ENCODE results near the gene ENOX1.

The ENOX1 gene

GRCh38 chr13:43383498-43384165 is 403.1 kb downstream of the ENOX1 start:
- H3K27me3 ChIP-seq (ENCODE audit: low read depth, low read length) = no peaks in the 10 kb centered on the region
- H3K4me3 ChIP-seq (ENCODE audit: low read depth in 1 of 2, low read length in 2 of 2) = no peak overlapping the region
- no peaks in the 10 kb centered on the region for H3K36me3 ChIP-seq (ENCODE audit: control insufficient read depth in 1 of 2, insufficient read depth in 2 of 2, low read length in 2 of 2)
- H3K4me1 ChIP-seq (ENCODE audit: control insufficient read depth in 1 of 2, insufficient read depth in 2 of 2, low read length in 2 of 2) = peaks cover 0 to 5% of the 10 kb centered on the region in 2 donors
- no peaks in the 10 kb centered on the region for H3K9me3 ChIP-seq (ENCODE audit: control insufficient read depth in 1 of 2, low read length in 2 of 2)
- no peak overlapping the region for H3K27ac ChIP-seq (ENCODE audit: low read length)

GRCh38 chr13:43379738-43380137 is 407.0 kb downstream of the ENOX1 start:
- Histone ChIP-seq H3K27me3 (ENCODE audit: low read depth, low read length) (no peaks in the 10 kb centered on the region), H3K36me3 (ENCODE audit: control insufficient read depth in 1 of 2, insufficient read depth in 2 of 2, low read length in 2 of 2) (no peaks in the 10 kb centered on the region), H3K4me1 (ENCODE audit: control insufficient read depth in 1 of 2, insufficient read depth in 2 of 2, low read length in 2 of 2) (peaks cover 0 to 9% of the 10 kb centered on the region in 2 donors), H3K9me3 (ENCODE audit: control insufficient read depth in 1 of 2, low read length in 2 of 2) (no peaks in the 10 kb centered on the region), H3K27ac (ENCODE audit: low read length) (no peak overlapping the region), H3K4me3 (ENCODE audit: low read depth in 1 of 2, low read length in 2 of 2) (no peak overlapping the region)

DNA sequence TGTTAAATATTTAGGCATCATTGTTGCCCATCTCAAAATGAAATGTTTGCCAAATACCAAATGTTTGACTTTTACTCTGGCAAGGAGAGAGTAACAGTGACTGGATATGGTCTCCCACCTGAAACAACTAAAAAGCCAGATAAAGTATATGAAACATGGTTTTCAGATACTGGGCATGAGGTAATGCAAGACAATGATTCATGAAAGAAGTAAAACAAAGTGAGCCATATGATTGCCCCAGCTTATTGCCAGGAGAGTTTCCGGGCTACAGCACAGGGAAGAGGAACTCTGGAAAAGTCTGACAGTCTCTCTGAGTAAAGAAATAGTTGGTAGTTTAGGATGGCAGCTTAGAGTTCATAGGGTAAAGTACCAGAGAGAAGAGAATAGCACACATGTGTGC is 408.8 kb downstream of the ENOX1 start:
- H3K27ac ChIP-seq (ENCODE audit: low read length) = no peak overlapping the region
- H3K4me1 ChIP-seq (ENCODE audit: control insufficient read depth in 1 of 2, insufficient read depth in 2 of 2, low read length in 2 of 2) = peaks cover 0 to 16% of the 10 kb centered on the region in 2 donors
- H3K27me3 ChIP-seq (ENCODE audit: low read depth, low read length) = no peaks in the 10 kb centered on the region
- H3K4me3 ChIP-seq (ENCODE audit: low read depth in 1 of 2, low read length in 2 of 2) = no peak overlapping the region
- no peaks in the 10 kb centered on the region for H3K36me3 ChIP-seq (ENCODE audit: control insufficient read depth in 1 of 2, insufficient read depth in 2 of 2, low read length in 2 of 2)
- no peaks in the 10 kb centered on the region for H3K9me3 ChIP-seq (ENCODE audit: control insufficient read depth in 1 of 2, low read length in 2 of 2)

- H3K27ac ChIP-seq (ENCODE audit: low read length) = no peak overlapping the region
- H3K4me3 ChIP-seq (ENCODE audit: low read depth in 1 of 2, low read length in 2 of 2) = no peak overlapping the region
- no peaks in the 10 kb centered on the region for H3K9me3 ChIP-seq (ENCODE audit: control insufficient read depth in 1 of 2, low read length in 2 of 2)
- H3K4me1 ChIP-seq (ENCODE audit: control insufficient read depth in 1 of 2, insufficient read depth in 2 of 2, low read length in 2 of 2) = peaks cover 0 to 16% of the 10 kb centered on the region in 2 donors
- H3K27me3 ChIP-seq (ENCODE audit: low read depth, low read length) = no peaks in the 10 kb centered on the region
- H3K36me3 ChIP-seq (ENCODE audit: control insufficient read depth in 1 of 2, insufficient read depth in 2 of 2, low read length in 2 of 2) = no peaks in the 10 kb centered on the region
These were observed 409.6 kb downstream of the ENOX1 start for GRCh38 chr13:43377149-43377548.

- Histone ChIP-seq H3K9me3 (ENCODE audit: control insufficient read depth in 1 of 2, low read length in 2 of 2) (no peaks in the 10 kb centered on the region), H3K4me3 (ENCODE audit: low read depth in 1 of 2, low read length in 2 of 2) (no peak overlapping the region), H3K4me1 (ENCODE audit: control insufficient read depth in 1 of 2, insufficient read depth in 2 of 2, low read length in 2 of 2) (peaks cover 0 to 16% of the 10 kb centered on the region in 2 donors), H3K36me3 (ENCODE audit: control insufficient read depth in 1 of 2, insufficient read depth in 2 of 2, low read length in 2 of 2) (no peaks in the 10 kb centered on the region), H3K27me3 (ENCODE audit: low read depth, low read length) (no peaks in the 10 kb centered on the region), H3K27ac (ENCODE audit: low read length) (no peak overlapping the region)
These were observed 410.2 kb downstream of the ENOX1 start for GRCh38 chr13:43376596-43376995.

- no peaks in the 10 kb centered on the region for H3K36me3 ChIP-seq (ENCODE audit: control insufficient read depth in 1 of 2, insufficient read depth in 2 of 2, low read length in 2 of 2)
- H3K27me3 ChIP-seq (ENCODE audit: low read depth, low read length) = no peaks in the 10 kb centered on the region
- no peaks in the 10 kb centered on the region for H3K9me3 ChIP-seq (ENCODE audit: control insufficient read depth in 1 of 2, low read length in 2 of 2)
- H3K4me3 ChIP-seq (ENCODE audit: low read depth in 1 of 2, low read length in 2 of 2) = no peak overlapping the region
- peaks cover 0 to 16% of the 10 kb centered on the region in 2 donors for H3K4me1 ChIP-seq (ENCODE audit: control insufficient read depth in 1 of 2, insufficient read depth in 2 of 2, low read length in 2 of 2)
- no peak overlapping the region for H3K27ac ChIP-seq (ENCODE audit: low read length)
These were observed 410.8 kb downstream of the ENOX1 start for GRCh38 chr13:43375797-43376465.

DNA sequence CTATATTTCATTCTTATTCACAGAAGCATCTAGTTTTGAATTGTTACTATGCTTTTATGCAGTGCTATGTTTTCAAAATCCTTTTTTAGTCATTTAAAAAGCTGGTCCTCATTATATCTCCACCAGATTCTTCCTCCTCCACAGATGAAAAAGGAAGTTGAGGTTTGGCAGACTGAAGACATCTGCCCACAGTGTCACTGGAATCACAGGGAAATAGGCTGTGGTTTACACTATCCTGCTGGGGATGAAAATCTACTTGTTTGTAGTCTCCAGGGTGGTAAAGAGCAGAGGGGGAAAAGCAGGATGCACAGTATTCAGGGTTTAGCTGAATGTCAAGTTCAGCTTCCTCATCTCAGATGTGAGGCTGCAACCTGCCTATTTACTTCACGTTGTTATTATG is 412.2 kb downstream of the ENOX1 start:
- Histone ChIP-seq H3K27me3 (ENCODE audit: low read depth, low read length) (no peaks in the 10 kb centered on the region), H3K4me1 (ENCODE audit: control insufficient read depth in 1 of 2, insufficient read depth in 2 of 2, low read length in 2 of 2) (peaks cover 0 to 16% of the 10 kb centered on the region in 2 donors), H3K9me3 (ENCODE audit: control insufficient read depth in 1 of 2, low read length in 2 of 2) (no peaks in the 10 kb centered on the region)

DNA sequence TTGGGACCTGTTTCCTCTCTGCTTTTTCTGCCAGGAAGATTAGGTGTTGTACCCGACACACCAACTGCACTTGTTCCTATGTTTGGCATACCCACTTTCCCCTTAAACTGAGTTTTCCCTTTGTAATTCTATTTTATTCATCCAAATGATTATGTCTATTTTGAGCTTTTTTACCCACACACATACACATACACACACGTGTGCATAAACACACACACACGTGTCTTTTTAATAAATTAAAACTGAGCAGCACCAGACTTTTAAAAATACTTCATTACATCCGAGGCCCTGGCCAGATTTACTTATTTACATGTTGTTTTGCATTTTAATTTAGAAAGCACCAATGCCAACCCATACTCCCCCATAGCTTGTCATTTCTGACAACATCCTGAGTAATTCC is 413.4 kb downstream of the ENOX1 start:
- Histone ChIP-seq H3K27ac (ENCODE audit: low read length) (no peak overlapping the region), H3K4me1 (ENCODE audit: control insufficient read depth in 1 of 2, insufficient read depth in 2 of 2, low read length in 2 of 2) (peaks cover 0 to 18% of the 10 kb centered on the region in 2 donors), H3K4me3 (ENCODE audit: low read depth in 1 of 2, low read length in 2 of 2) (no peak overlapping the region), H3K9me3 (ENCODE audit: control insufficient read depth in 1 of 2, low read length in 2 of 2) (no peaks in the 10 kb centered on the region), H3K36me3 (ENCODE audit: control insufficient read depth in 1 of 2, insufficient read depth in 2 of 2, low read length in 2 of 2) (no peaks in the 10 kb centered on the region), H3K27me3 (ENCODE audit: low read depth, low read length) (no peaks in the 10 kb centered on the region)

More for the DNA sequence above, 412.2 kb downstream of the ENOX1 start:
- Histone ChIP-seq H3K27ac (ENCODE audit: low read length) (no peak overlapping the region), H3K4me3 (ENCODE audit: low read depth in 1 of 2, low read length in 2 of 2) (no peak overlapping the region), H3K36me3 (ENCODE audit: control insufficient read depth in 1 of 2, insufficient read depth in 2 of 2, low read length in 2 of 2) (no peaks in the 10 kb centered on the region)

- no peaks in the 10 kb centered on the region for H3K36me3 ChIP-seq (ENCODE audit: control insufficient read depth in 1 of 2, insufficient read depth in 2 of 2, low read length in 2 of 2)
- no peaks in the 10 kb centered on the region for H3K9me3 ChIP-seq (ENCODE audit: control insufficient read depth in 1 of 2, low read length in 2 of 2)
- H3K4me3 ChIP-seq (ENCODE audit: low read depth in 1 of 2, low read length in 2 of 2) = no peak overlapping the region
- peaks cover 0 to 27% of the 10 kb centered on the region in 2 donors for H3K4me1 ChIP-seq (ENCODE audit: control insufficient read depth in 1 of 2, insufficient read depth in 2 of 2, low read length in 2 of 2)
- H3K27me3 ChIP-seq (ENCODE audit: low read depth, low read length) = no peaks in the 10 kb centered on the region
- H3K27ac ChIP-seq (ENCODE audit: low read length) = no peak overlapping the region
These were observed 415.9 kb downstream of the ENOX1 start for GRCh38 chr13:43370842-43371241.

DNA sequence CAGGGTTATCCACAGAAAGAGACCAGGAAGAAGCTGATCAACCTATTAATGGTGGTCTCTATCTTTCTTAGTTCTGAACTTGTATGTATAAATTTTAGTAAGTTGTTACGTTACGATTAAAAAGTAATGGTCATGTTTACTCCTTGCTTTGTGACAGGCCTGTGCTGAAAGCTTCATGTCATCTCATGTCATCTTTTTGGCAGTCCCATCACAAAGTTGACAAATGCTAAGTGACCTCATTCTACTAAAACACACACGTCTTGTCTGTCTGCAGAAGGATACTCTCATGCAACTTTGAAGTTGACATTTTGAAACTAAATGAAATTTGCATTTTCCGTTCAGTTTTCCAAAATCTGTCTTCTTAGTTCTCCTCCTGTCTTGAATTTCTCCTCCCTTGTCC is 417.5 kb downstream of the ENOX1 start:
- Histone ChIP-seq H3K27me3 (ENCODE audit: low read depth, low read length) (no peaks in the 10 kb centered on the region), H3K9me3 (ENCODE audit: control insufficient read depth in 1 of 2, low read length in 2 of 2) (no peaks in the 10 kb centered on the region), H3K4me3 (ENCODE audit: low read depth in 1 of 2, low read length in 2 of 2) (no peak overlapping the region), H3K4me1 (ENCODE audit: control insufficient read depth in 1 of 2, insufficient read depth in 2 of 2, low read length in 2 of 2) (peaks cover 0 to 31% of the 10 kb centered on the region in 2 donors), H3K36me3 (ENCODE audit: control insufficient read depth in 1 of 2, insufficient read depth in 2 of 2, low read length in 2 of 2) (no peaks in the 10 kb centered on the region), H3K27ac (ENCODE audit: low read length) (no peak overlapping the region)

DNA sequence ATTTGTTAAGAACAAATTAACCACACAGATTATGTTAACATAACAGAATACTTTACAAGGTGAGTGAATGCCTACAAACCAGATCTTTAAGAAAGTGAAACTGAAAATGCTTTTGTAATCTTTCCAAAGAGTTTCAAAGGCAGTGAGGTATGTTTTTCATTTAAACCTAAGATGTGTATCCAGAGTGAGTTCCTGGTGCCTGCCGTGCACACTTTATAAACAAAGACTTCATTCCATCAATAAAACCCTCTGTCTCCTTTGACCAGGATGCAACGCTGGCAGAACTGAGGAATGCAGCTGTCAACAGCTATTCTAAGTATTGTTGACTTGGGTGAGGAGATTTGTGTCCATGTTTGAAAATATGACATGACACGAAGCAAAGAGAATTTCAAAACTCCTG is 418.8 kb downstream of the ENOX1 start:
- Histone ChIP-seq H3K4me3 (ENCODE audit: low read depth in 1 of 2, low read length in 2 of 2) (peak overlapping the region; percentile 0 to 27), H3K9me3 (ENCODE audit: control insufficient read depth in 1 of 2, low read length in 2 of 2) (no peaks in the 10 kb centered on the region), H3K4me1 (ENCODE audit: control insufficient read depth in 1 of 2, insufficient read depth in 2 of 2, low read length in 2 of 2) (peaks cover 0 to 25% of the 10 kb centered on the region in 2 donors), H3K36me3 (ENCODE audit: control insufficient read depth in 1 of 2, insufficient read depth in 2 of 2, low read length in 2 of 2) (no peaks in the 10 kb centered on the region), H3K27me3 (ENCODE audit: low read depth, low read length) (no peaks in the 10 kb centered on the region), H3K27ac (ENCODE audit: low read length) (no peak overlapping the region)

DNA sequence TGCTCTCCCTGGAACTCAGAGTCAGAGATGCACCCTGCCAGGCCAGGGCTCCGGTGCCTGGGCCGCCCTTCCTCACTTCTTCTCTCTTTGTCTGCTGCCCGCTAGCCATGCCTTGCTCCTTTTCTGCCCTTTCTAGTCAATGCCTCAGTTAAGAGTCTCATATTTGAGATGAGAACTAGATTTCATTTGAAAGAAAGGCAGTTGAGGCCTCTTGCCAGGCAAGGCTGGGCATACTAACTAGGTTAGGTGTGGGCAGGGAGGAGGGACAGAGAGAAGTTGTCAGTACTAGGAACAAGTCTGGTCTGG is 421.8 kb downstream of the ENOX1 start:
- H3K9me3 ChIP-seq (ENCODE audit: control insufficient read depth in 1 of 2, low read length in 2 of 2) = no peaks in the 10 kb centered on the region
- no peaks in the 10 kb centered on the region for H3K36me3 ChIP-seq (ENCODE audit: control insufficient read depth in 1 of 2, insufficient read depth in 2 of 2, low read length in 2 of 2)
- peak overlapping the region in 1 of 2 donors; percentile 32 for H3K4me3 ChIP-seq (ENCODE audit: low read depth in 1 of 2, low read length in 2 of 2)
- H3K27ac ChIP-seq (ENCODE audit: low read length) = peak overlapping the region; percentile 53
- peaks cover 0 to 25% of the 10 kb centered on the region in 2 donors for H3K4me1 ChIP-seq (ENCODE audit: control insufficient read depth in 1 of 2, insufficient read depth in 2 of 2, low read length in 2 of 2)
- H3K27me3 ChIP-seq (ENCODE audit: low read depth, low read length) = no peaks in the 10 kb centered on the region

Measured in muscle layer of duodenum (tissue), 2 donors.